ENCODE data around the gene NTRK2.

NTRK2 gene

DNA sequence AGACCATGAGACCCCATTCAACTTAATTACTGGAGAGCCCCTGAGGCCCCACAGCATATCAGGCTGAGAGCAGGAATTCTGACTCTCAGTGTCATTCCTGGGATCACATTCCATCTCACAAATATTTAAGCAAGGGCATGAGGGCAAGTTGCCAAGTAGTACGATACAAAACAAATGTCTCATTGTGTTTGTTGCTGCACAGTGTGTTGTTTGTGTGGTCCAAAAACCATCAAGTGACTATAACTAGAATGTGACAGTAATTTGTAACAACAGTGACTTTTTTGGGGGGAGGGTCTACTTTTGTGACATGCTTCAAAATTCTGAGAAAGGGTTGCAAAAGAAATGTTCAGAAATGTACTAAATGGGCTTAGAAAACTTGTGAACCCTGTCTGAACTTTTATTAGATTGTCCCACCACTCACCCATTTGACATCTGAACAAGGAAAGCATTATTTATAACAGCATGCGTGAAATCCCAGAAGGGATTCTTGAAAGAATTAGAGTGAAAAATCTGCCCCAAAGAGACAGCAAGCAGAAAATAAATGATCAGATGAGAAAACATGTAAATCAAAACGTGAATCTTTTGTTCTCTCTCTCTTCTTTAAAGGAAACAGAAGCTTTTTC, 347.0 kb downstream of the NTRK2 start:
- no peak overlapping the region for H3K4me3 ChIP-seq (ENCODE audit: low read depth, low read length)
- DNase-seq (ENCODE audit: low read depth): no peak
- TF ChIP-seq, protein P1, sequence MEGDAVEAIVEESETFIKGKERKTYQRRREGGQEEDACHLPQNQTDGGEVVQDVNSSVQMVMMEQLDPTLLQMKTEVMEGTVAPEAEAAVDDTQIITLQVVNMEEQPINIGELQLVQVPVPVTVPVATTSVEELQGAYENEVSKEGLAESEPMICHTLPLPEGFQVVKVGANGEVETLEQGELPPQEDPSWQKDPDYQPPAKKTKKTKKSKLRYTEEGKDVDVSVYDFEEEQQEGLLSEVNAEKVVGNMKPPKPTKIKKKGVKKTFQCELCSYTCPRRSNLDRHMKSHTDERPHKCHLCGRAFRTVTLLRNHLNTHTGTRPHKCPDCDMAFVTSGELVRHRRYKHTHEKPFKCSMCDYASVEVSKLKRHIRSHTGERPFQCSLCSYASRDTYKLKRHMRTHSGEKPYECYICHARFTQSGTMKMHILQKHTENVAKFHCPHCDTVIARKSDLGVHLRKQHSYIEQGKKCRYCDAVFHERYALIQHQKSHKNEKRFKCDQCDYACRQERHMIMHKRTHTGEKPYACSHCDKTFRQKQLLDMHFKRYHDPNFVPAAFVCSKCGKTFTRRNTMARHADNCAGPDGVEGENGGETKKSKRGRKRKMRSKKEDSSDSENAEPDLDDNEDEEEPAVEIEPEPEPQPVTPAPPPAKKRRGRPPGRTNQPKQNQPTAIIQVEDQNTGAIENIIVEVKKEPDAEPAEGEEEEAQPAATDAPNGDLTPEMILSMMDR (conservative IDR thresholded peaks at IDR 0.05; ENCODE audit: low read depth, low read length): no peak

DNA sequence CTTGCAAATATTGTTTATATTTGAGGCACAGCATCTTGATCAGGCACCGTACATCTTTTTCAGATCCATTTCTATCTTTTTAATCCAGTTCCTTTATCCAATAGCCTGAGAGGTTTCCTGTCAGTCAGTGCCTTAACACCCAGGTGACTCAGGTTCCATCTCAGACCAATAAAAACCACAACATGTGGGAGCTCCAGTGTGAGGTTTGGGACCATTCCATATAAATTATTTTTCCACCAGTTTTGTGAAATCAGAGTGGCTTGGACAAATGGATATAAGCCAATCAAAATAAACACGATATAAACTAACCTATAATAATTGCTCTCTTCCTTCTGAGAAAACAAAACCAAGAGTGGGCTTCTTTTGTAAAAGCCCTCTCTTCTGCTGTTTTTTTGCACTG, 351.3 kb downstream of the NTRK2 start:
- DNase-seq (ENCODE audit: low read depth): no peak
- H3K4me3 ChIP-seq (ENCODE audit: low read depth, low read length): no peak overlapping the region
- TF ChIP-seq, protein P1 (conservative IDR thresholded peaks at IDR 0.05; ENCODE audit: low read depth, low read length): no peak

DNA sequence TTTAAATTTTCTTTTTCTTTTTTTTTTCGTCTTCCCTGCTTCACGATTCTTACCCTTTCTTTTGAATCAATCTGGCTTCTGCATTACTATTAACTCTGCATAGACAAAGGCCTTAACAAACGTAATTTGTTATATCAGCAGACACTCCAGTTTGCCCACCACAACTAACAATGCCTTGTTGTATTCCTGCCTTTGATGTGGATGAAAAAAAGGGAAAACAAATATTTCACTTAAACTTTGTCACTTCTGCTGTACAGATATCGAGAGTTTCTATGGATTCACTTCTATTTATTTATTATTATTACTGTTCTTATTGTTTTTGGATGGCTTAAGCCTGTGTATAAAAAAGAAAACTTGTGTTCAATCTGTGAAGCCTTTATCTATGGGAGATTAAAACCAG, 352.2 kb downstream of the NTRK2 start:
- TF ChIP-seq, protein P1 (conservative IDR thresholded peaks at IDR 0.05; ENCODE audit: low read depth, low read length): no peak
- no peak for DNase-seq (ENCODE audit: low read depth)
- H3K4me3 ChIP-seq (ENCODE audit: low read depth, low read length): no peak overlapping the region

DNA sequence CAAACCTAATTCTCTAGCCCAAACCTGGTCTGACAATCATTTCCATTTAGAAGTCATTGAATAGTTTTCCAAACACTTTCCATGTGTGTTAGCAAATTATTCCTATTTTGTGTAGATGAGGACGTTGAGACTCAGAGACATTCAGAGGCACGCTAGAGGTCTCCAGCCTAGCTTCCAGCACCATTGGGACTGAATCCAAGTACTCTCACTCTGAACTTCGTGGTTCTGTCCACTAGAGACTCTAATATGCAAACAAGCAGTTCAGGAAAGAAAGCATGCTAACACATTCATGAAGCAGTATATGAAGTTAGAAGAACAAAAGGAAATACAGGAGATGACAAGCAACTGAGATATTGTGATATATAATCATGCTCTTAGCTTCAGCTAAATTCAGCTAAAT, 354.8 kb downstream of the NTRK2 start:
- no peak overlapping the region for H3K4me3 ChIP-seq (ENCODE audit: low read depth, low read length)
- TF ChIP-seq, protein P1 (conservative IDR thresholded peaks at IDR 0.05; ENCODE audit: low read depth, low read length): no peak
- no peak for DNase-seq (ENCODE audit: low read depth)

DNA sequence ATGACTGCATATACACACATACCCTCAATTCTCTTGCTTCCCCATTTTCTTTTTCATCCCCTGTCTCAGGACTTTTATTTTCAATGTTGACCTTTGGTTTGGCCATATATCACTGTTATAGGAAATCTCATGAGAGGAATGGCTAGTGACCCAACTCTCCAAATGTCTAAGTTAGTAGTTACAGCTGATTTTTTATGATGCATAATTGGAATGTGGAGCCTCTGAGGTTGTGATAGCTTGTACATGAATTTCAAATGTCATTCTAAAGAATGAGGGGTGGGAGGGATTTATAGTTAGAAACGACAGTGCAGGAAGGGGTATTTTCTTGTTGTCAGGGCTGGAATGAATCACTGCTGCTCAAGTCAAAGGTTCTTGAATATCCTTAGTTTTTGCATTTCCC, 356.1 kb downstream of the NTRK2 start:
- H3K4me3 ChIP-seq (ENCODE audit: low read depth, low read length): no peak overlapping the region

DNA sequence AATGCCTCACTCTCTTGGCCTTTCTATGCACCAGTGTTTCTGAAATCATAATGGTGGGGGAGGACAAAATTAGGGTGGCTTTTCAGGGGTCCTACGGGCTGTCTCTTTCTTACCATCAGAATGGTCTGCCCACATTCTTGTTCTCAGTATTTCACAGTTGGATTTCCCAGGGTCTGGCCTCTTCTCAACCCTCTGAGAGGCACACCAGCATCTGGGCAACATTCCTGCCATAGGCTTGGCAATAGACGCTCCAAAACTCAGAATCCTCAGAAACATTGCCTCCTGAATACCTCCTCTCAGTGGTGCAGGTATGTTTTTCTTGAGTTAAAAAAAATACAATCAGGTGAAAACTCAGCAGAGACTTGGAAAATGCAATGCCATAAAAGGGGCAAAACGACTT, 358.3 kb downstream of the NTRK2 start:
- TF ChIP-seq, protein P1 (conservative IDR thresholded peaks at IDR 0.05; ENCODE audit: low read depth, low read length): no peak

More for the DNA sequence above, 356.1 kb downstream of the NTRK2 start:
- TF ChIP-seq, protein P1 (conservative IDR thresholded peaks at IDR 0.05; ENCODE audit: low read depth, low read length): no peak
- no peak for DNase-seq (ENCODE audit: low read depth)

DNA sequence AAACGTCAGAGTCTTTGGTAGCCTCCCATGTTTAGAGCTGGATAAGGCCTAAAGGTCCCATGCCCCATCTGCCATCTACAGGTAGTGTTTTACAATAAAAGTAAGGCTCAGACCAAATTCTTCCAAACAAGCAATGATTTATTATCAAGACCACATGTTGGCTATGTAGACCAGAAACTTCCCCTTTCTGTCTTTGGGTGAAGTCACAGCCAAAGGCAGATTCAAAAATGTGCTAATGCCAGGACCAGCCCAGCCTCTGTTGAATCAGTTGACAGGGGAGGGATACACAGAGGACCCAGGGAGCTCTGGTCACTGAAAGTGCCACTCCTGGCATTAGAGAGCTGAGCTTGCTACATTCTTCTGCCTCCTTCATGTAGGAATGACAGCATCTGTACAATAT, 360.8 kb downstream of the NTRK2 start:
- no peak overlapping the region for H3K4me3 ChIP-seq (ENCODE audit: low read depth, low read length)
- no peak for DNase-seq (ENCODE audit: low read depth)
- TF ChIP-seq, protein P1 (conservative IDR thresholded peaks at IDR 0.05; ENCODE audit: low read depth, low read length): no peak

More for the DNA sequence above, 358.3 kb downstream of the NTRK2 start:
- no peak overlapping the region for H3K4me3 ChIP-seq (ENCODE audit: low read depth, low read length)
- no peak for DNase-seq (ENCODE audit: low read depth)
